GM18511 (cell line): ENCODE measurements around the gene BLTP3B.
A peak's percentile ranks its signal among the peaks of the same experiment; 100 is the strongest.

Source experiments
- ATAC-seq: cut with Tn5 transposase; IDR thresholded peaks from one replicate; pipeline ENCODE4 v1.9.1; 2021; ENCODE audit warnings: mild to moderate bottlenecking, moderate library complexity; ENCODE audit not compliant: unreplicated experiment

Gene BLTP3B

GRCh38 chr12:100164153-100164704 is 21.6 kb upstream of the BLTP3B start:
- no peak for ATAC-seq

- ATAC-seq: peak; percentile 72
Observed at GRCh38 chr12:100163416-100164152, 20.9 kb upstream of the BLTP3B start.

GRCh38 chr12:100159391-100160104 is 16.9 kb upstream of the BLTP3B start:
- no peak for ATAC-seq

GRCh38 chr12:100158535-100158934 is 15.9 kb upstream of the BLTP3B start:
- ATAC-seq: no peak

- no peak for ATAC-seq
Observed at GRCh38 chr12:100157427-100157821, 14.8 kb upstream of the BLTP3B start.

GRCh38 chr12:100156731-100157426 is 14.2 kb upstream of the BLTP3B start:
- ATAC-seq: no peak

- ATAC-seq: peak; percentile 81
Observed at GRCh38 chr12:100154474-100155247, 12.0 kb upstream of the BLTP3B start.

- no peak for ATAC-seq
Observed at GRCh38 chr12:100153131-100153530, 10.5 kb upstream of the BLTP3B start.

GRCh38 chr12:100151769-100152168 is 9.1 kb upstream of the BLTP3B start:
- ATAC-seq: no peak

GRCh38 chr12:100146252-100146651 is 3.6 kb upstream of the BLTP3B start:
- ATAC-seq: no peak

- ATAC-seq: no peak
Observed at GRCh38 chr12:100145643-100146042, 3.0 kb upstream of the BLTP3B start.

- peak; percentile 45 for ATAC-seq
Observed at GRCh38 chr12:100141998-100142850, 450 bp downstream of the BLTP3B start.

GRCh38 chr12:100141666-100141997 is 1.0 kb downstream of the BLTP3B start:
- peak; percentile 31 for ATAC-seq

GRCh38 chr12:100138803-100139098 is 3.9 kb downstream of the BLTP3B start:
- no peak for ATAC-seq

GRCh38 chr12:100138048-100138802 is 4.4 kb downstream of the BLTP3B start:
- peak; percentile 17 for ATAC-seq

- no peak for ATAC-seq
Observed at GRCh38 chr12:100133200-100133599, 9.5 kb downstream of the BLTP3B start.

- ATAC-seq: no peak
Observed at GRCh38 chr12:100128512-100128908, 14.2 kb downstream of the BLTP3B start.

- no peak for ATAC-seq
Observed at GRCh38 chr12:100127766-100128511, 14.7 kb downstream of the BLTP3B start.
